Activated CD8-positive, alpha-beta memory T cell treated with anti-CD3 and anti-CD28 coated beads, Interleukin-2, amount 50 U/mL, for 24 hours (primary cell): ENCODE data around the gene SERPINF2.
"Not testable (repeated sequence)": the region's sequence is repeated elsewhere in the genome, so short reads cannot be mapped to it uniquely, and the experiment has no call there.

ENCODE experiments used
- DNase-seq: peaks from one replicate; pipeline ENCODE4 v3.0.0-alpha.2; 2020; ENCODE audit errors: extremely low read depth

The SERPINF2 gene

GRCh38 chr17:1789936-1790335 lies 47.3 kb downstream of the SERPINF2 start:
- no peak for DNase-seq

- no peak for DNase-seq
Measured at GRCh38 chr17:1792495-1793446, 50.1 kb downstream of the SERPINF2 start.

GRCh38 chr17:1793447-1793806 lies 50.8 kb downstream of the SERPINF2 start:
- no peak for DNase-seq

GRCh38 chr17:1796800-1797199 lies 54.1 kb downstream of the SERPINF2 start:
- DNase-seq: no peak

- no peak for DNase-seq
Measured at GRCh38 chr17:1797323-1797722, 54.7 kb downstream of the SERPINF2 start.

- not testable (repeated sequence) for DNase-seq
Measured at GRCh38 chr17:1797846-1798245, 55.2 kb downstream of the SERPINF2 start.

GRCh38 chr17:1800240-1800639 lies 57.6 kb downstream of the SERPINF2 start:
- no peak for DNase-seq

GRCh38 chr17:1800712-1801111 lies 58.0 kb downstream of the SERPINF2 start:
- no peak for DNase-seq

- DNase-seq: no peak
Measured at GRCh38 chr17:1802429-1802828, 59.8 kb downstream of the SERPINF2 start.

- no peak for DNase-seq
Measured at GRCh38 chr17:1803280-1803679, 60.6 kb downstream of the SERPINF2 start.
